ENCODE measurements around the gene CTIF. TPM values are rescaled to one million over a fixed set of nuclear protein-coding genes. Genes with fewer than 3 reads are reported as not detected.

The CTIF gene
- total RNA-seq, 1 experiment from 2014 or later: 26.5 TPM

DNA sequence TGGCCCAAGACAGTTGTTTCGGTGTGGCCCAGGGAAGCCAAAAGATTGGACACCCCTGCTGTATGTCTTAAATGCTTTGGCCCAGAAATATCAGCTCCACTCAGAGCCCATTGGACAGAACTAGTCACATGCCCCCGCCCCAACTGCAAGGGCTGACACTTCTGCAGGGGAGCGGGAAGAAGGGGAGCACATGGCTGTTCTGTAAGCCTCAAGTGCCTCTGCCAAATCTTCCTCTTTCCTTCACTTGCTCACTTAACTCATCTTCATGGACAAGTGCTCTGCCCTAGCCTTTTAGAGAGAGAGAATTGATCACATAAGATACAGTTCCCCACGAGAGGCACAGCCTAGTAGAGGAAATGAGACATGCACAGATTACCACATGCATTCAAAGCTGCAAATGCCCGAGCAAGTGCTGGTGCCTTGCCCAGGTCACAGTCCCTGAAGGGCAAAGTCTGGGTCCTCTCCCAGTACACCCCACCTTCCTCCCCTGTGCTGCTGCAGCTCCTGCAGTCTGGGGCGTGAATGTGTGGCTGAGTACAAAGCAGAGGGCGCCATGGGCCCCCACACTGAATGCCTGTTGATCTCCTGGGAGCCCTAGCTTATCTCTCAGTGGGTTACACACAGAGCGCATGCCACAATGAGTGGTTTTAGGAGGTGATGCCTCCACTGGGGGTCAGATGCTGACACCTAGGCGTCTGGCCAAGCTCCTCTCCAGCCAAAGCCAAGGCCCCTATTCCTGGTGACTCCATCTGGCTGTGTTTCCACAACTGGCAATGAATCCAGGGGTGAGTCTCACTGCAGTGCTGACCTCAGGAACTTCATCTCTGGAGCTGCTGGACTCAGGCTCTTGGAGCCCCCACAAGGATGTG lies 135.3 kb downstream of the CTIF start:
- intact Hi-C loops (cut with micrococcal nuclease; ENCODE audit: unreplicated experiment): loop anchor here (10.0 kb wide), 1 partner anchor 271 kb away; no protein-coding TSS in a partner anchor
- no TSS peak for BruUV-seq (replicated peaks)
- H3K27me3 ChIP-seq (ENCODE audit: control insufficient read depth, insufficient read depth, low read length): no peaks in the 10 kb centered on the region
- TF ChIP-seq CTCF (IDR thresholded peaks at IDR 0.05): no peak
- TF ChIP-seq REST (IDR thresholded peaks at IDR 0.05; ENCODE audit: insufficient read depth in 1 of 2, low read depth in 2 of 2, low read length in 1 of 2): no peak
- TF ChIP-seq POLR2AphosphoS5 (IDR thresholded peaks at IDR 0.05; ENCODE audit: low read depth, low read length): no peak
- TF ChIP-seq SIN3A (IDR thresholded peaks at IDR 0.05; ENCODE audit: borderline replicate concordance, insufficient read depth, low read depth, low read length): no peak
- no peak for ATAC-seq
- H3K9me3 ChIP-seq (ENCODE audit: control insufficient read depth, insufficient read depth, low read depth, low read length): no peaks in the 10 kb centered on the region
- in situ Hi-C loops (cut with HindIII; ENCODE audit: low pct_unique_long_range_greater_than_20kb, low sequenced_read_pairs): no loop called here
- H3K36me3 ChIP-seq (ENCODE audit: control insufficient read depth, insufficient read depth, low read length): no peaks in the 10 kb centered on the region
- DNase-seq (ENCODE audit: low read depth, low spot score): no peak
- H3K4me1 ChIP-seq (ENCODE audit: control insufficient read depth, insufficient read depth, low read length): no peaks in the 10 kb centered on the region
- H3K4me3 ChIP-seq (ENCODE audit: low read depth in 2 of 2, low read length in 2 of 2): no peak overlapping the region
- CTCF ChIA-PET: interaction anchor here (1.4 kb wide), 1 partner anchor 564 kb away, joined by 3 read pairs; no protein-coding TSS in a partner anchor
- no peak overlapping the region for H3K27ac ChIP-seq (ENCODE audit: low read length)
- POLR2A ChIA-PET: no interaction called here

- ChIA-PET POLR2A (no interaction called here), CTCF (interaction anchor here (1.4 kb wide), 1 partner anchor 563 kb away, joined by 3 read pairs; no protein-coding TSS in a partner anchor)
- BruUV-seq (replicated peaks): no TSS peak
- Histone ChIP-seq H3K9me3 (ENCODE audit: control insufficient read depth, insufficient read depth, low read depth, low read length) (no peaks in the 10 kb centered on the region), H3K27ac (ENCODE audit: low read length) (no peak overlapping the region), H3K36me3 (ENCODE audit: control insufficient read depth, insufficient read depth, low read length) (no peaks in the 10 kb centered on the region), H3K4me1 (ENCODE audit: control insufficient read depth, insufficient read depth, low read length) (no peaks in the 10 kb centered on the region), H3K4me3 (ENCODE audit: low read depth in 2 of 2, low read length in 2 of 2) (no peak overlapping the region), H3K27me3 (ENCODE audit: control insufficient read depth, insufficient read depth, low read length) (no peaks in the 10 kb centered on the region)
- intact Hi-C loops (cut with micrococcal nuclease; ENCODE audit: unreplicated experiment): loop anchor here (5.0 to 10.0 kb wide), 3 partner anchors 270 to 562 kb away; no protein-coding TSS in a partner anchor
- no peak for DNase-seq (ENCODE audit: low read depth, low spot score)
- peak; percentile 42 for ATAC-seq
- TF ChIP-seq CTCF (IDR thresholded peaks at IDR 0.05): no peak
- no peak for TF ChIP-seq POLR2AphosphoS5 (IDR thresholded peaks at IDR 0.05; ENCODE audit: low read depth, low read length)
- TF ChIP-seq SIN3A (IDR thresholded peaks at IDR 0.05; ENCODE audit: borderline replicate concordance, insufficient read depth, low read depth, low read length): no peak
- in situ Hi-C loops (cut with HindIII; ENCODE audit: low pct_unique_long_range_greater_than_20kb, low sequenced_read_pairs): no loop called here
Observed at GRCh38 chr18:48674758-48675351, 136.0 kb downstream of the CTIF start.
